HG03103 (cell line): ENCODE measurements around the gene HDGFL2.

Source experiments
- ATAC-seq: cut with Tn5 transposase; IDR thresholded peaks from one replicate; pipeline ENCODE4 v1.9.1; 2021; ENCODE audit warnings: low read depth; ENCODE audit not compliant: unreplicated experiment

The HDGFL2 gene

GRCh38 chr19:4548238-4548584 is 76.1 kb downstream of the HDGFL2 start:
- no peak for ATAC-seq

GRCh38 chr19:4550018-4550417 is 77.9 kb downstream of the HDGFL2 start:
- ATAC-seq = no peak

- ATAC-seq = no peak
These were observed 78.5 kb downstream of the HDGFL2 start for GRCh38 chr19:4550479-4551050.
